Measurements from ENCODE around the gene MARCHF7. TPM values are rescaled to one million over a fixed set of nuclear protein-coding genes. Genes with fewer than 3 reads are reported as not detected.

Gene MARCHF7
- total and polyA plus RNA-seq, 10 of the 15 experiments (the other 5 are each of a cell fraction or from before 2014, with no cell fraction given) = 39.4 to 111 (median 66.5) TPM

DNA sequence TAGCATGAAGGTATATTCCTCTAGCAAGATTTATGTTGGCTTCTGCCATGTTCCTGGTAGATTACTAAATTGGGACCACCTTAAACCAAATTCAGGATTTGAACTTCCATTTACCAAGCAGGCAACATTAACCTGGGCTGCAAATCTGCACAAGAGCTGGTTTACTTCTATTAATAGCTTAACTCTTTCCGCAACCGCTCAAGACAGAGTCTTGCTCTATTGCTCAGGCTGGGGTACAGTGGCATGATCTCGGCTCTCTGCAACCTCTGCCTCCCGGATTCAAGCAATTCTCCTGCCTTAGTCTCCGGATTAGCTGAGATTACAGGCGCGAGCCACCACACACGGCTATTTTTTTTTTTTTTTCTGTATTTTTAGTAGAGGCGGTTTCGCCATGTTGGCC, 8.4 kb downstream of the MARCHF7 start:
- peaks cover 100% of the 10 kb centered on the region for H3K79me2 ChIP-seq (ENCODE audit: control insufficient read depth, insufficient read depth, low read length)
- ATAC-seq (no peak), FAIRE-seq (no peak), DNase-seq (ENCODE audit: low read depth, low spot score) (no peak)
- no peaks in the 10 kb centered on the region for H3K4me1 ChIP-seq (ENCODE audit: control insufficient read depth, insufficient read depth, low read length)
- no peak overlapping the region for H3K27ac ChIP-seq (ENCODE audit: control insufficient read depth, insufficient read depth)
- intact Hi-C loops (cut with micrococcal nuclease; ENCODE audit: unreplicated experiment) (no loop called here), in situ Hi-C loops (cut with MboI) (no loop called here)
- ChIA-PET CTCF (interaction anchor here (1.1 kb wide), 1 partner anchor 85 kb away, joined by 4 read pairs; no protein-coding TSS in a partner anchor), SMC1A (ENCODE audit: uncharacterized antibody, unreplicated experiment) (interaction anchor here (0.6 to 10.2 kb wide), 5 partner anchors 12 to 593 kb away, joined by 3 to 84 read pairs (median 3); no protein-coding TSS in a partner anchor), RAD21 (ENCODE audit: unreplicated experiment) (no interaction called here), POLR2A (interaction anchor here (0.6 to 1.7 kb wide), 2 partner anchors 9 to 10 kb away, joined by 3 to 6 read pairs; partner anchors contain the start of gene MARCHF7)
- no peak overlapping the region for H2AFZ ChIP-seq (ENCODE audit: control insufficient read depth, low read depth, low read length)
- H3K27me3 ChIP-seq (replicated peaks in 1 of 2; ENCODE audit: control insufficient read depth in 2 of 2, insufficient read depth in 2 of 2, low read length in 1 of 2) = no peaks in the 10 kb centered on the region
- H3K9me3 ChIP-seq (replicated peaks; ENCODE audit: control insufficient read depth, insufficient read depth, low read length) = peaks cover 14% of the 10 kb centered on the region
- no peak for TF ChIP-seq CUX1 (IDR thresholded peaks at IDR 0.05; ENCODE audit: insufficient replicate concordance, low read depth, low read length)
- TF ChIP-seq POLR2AphosphoS2 (IDR thresholded peaks at IDR 0.05; ENCODE audit: low read depth, low read length) = 0 out of 2 replicates have a peak, but pooled peaks have one; percentile 4
- no peak overlapping the region for H3K4me2 ChIP-seq (ENCODE audit: control insufficient read depth, insufficient read depth)
- 90% methylated on average over 10 of the region's 10 CpGs for WGBS (ENCODE audit: insufficient coverage, insufficient replicate concordance, low lambda C conversion rate, missing lambda C conversion rate)
- no TSS peak for BruUV-seq (replicated peaks)
- no peak overlapping the region for H3K9ac ChIP-seq (ENCODE audit: control insufficient read depth, insufficient read depth, low read length)
- H3K4me3 ChIP-seq = no peak overlapping the region
- peaks cover under 1% of the 10 kb centered on the region; the same call in 1 of the 2 replicates for H4K20me1 ChIP-seq (ENCODE audit: control insufficient read depth, insufficient read depth)
- peaks cover 0 to 41% of the 10 kb centered on the region in 2 experiments for H3K36me3 ChIP-seq (ENCODE audit: control insufficient read depth in 2 of 2, insufficient read depth in 2 of 2, low read length in 1 of 2)

Data from GM12878 (cell line).